Panc1 (cell line): ENCODE data around the gene HCFC1.
"Not testable (repeated sequence)": the region's sequence is repeated elsewhere in the genome, so short reads cannot be mapped to it uniquely, and the experiment has no call there.

Experiments
- CTCF ChIP-seq: fragments of 450-650 bp; IDR thresholded peaks from 2 replicates; pipeline ENCODE4 v1.5.1; 2017; ENCODE audit warnings: mild to moderate bottlenecking
- REST ChIP-seq, 2 experiments: IDR thresholded peaks; 2 replicates each; pipeline ENCODE4 v1.6.1; 2011 to 2012; ENCODE audit warnings: low read depth in 2 of 2, control low read depth in 1 of 2, low read length in 1 of 2, mild to moderate bottlenecking in 1 of 2, moderate library complexity in 1 of 2; ENCODE audit not compliant: insufficient read depth in 1 of 2
- TCF7L2 ChIP-seq: IDR thresholded peaks from 2 replicates; pipeline ENCODE4 v1.6.1; 2011; ENCODE audit warnings: mild to moderate bottlenecking, low read depth, low read length, inconsistent platforms

GRCh38 chrX:153994398-153994797, 22.8 kb upstream of the HCFC1 start:
- not testable (repeated sequence) for TF ChIP-seq REST (IDR thresholded peaks at IDR 0.05; ENCODE audit: insufficient read depth in 1 of 2, low read depth in 2 of 2, low read length in 1 of 2); TCF7L2; CTCF
